ENCODE data around the gene KCNG2. TPM values are rescaled to one million over a fixed set of nuclear protein-coding genes. Genes with fewer than 3 reads are reported as not detected.

Gene KCNG2
- total and polyA plus RNA-seq, 4 donors = 0.03 to 0.23 (median 0.08) TPM; not detected in 1

GRCh38 chr18:79804130-79804787 is 6.5 kb downstream of the KCNG2 start:
- Histone ChIP-seq H3K27me3 (ENCODE audit: control insufficient read depth in 4 of 4, insufficient read depth in 4 of 4, low read length in 3 of 4) (peaks cover 0 to 4% (median under 1%) of the 10 kb centered on the region in 4 donors), H3K36me3 (ENCODE audit: control insufficient read depth in 4 of 4, insufficient read depth in 3 of 4, low read depth in 1 of 4, low read length in 3 of 4) (no peaks in the 10 kb centered on the region), H3K4me1 (ENCODE audit: control insufficient read depth in 4 of 4, insufficient read depth in 4 of 4, low read length in 3 of 4) (no peaks in the 10 kb centered on the region), H3K9me3 (ENCODE audit: control insufficient read depth in 4 of 4, low read length in 3 of 4) (no peaks in the 10 kb centered on the region), H3K9ac (ENCODE audit: low read depth in 1 of 2, low read length in 2 of 2) (no peak overlapping the region), H3K4me3 (ENCODE audit: low read depth in 1 of 3, low read length in 3 of 3) (no peak overlapping the region), H3K27ac (ENCODE audit: low read depth in 1 of 2, low read length in 2 of 2) (no peak overlapping the region)
- 86% methylated on average over 15 of the region's 15 CpGs for WGBS
- no peak for DNase-seq (ENCODE audit: low spot score)
- TF ChIP-seq EGR1 (IDR thresholded peaks at IDR 0.05; ENCODE audit: low read depth in 2 of 2) (no peak), JUND (IDR thresholded peaks at IDR 0.05) (no peak)

- Histone ChIP-seq H3K36me3 (ENCODE audit: control insufficient read depth in 4 of 4, insufficient read depth in 3 of 4, low read depth in 1 of 4, low read length in 3 of 4) (no peaks in the 10 kb centered on the region), H3K27me3 (ENCODE audit: control insufficient read depth in 4 of 4, insufficient read depth in 4 of 4, low read length in 3 of 4) (no peaks in the 10 kb centered on the region), H3K9me3 (ENCODE audit: control insufficient read depth in 4 of 4, low read length in 3 of 4) (no peaks in the 10 kb centered on the region), H3K27ac (ENCODE audit: low read depth in 1 of 2, low read length in 2 of 2) (no peak overlapping the region), H3K4me3 (ENCODE audit: low read depth in 1 of 3, low read length in 3 of 3) (no peak overlapping the region), H3K9ac (ENCODE audit: low read depth in 1 of 2, low read length in 2 of 2) (no peak overlapping the region), H3K4me1 (ENCODE audit: control insufficient read depth in 4 of 4, insufficient read depth in 4 of 4, low read length in 3 of 4) (no peaks in the 10 kb centered on the region)
- DNase-seq (ENCODE audit: low spot score) = no peak
- TF ChIP-seq NR2F2 (IDR thresholded peaks at IDR 0.05) (no peak), FOXA2 (IDR thresholded peaks at IDR 0.05) (no peak), GABPA (IDR thresholded peaks at IDR 0.05 in 1 of 2, conservative IDR thresholded peaks at IDR 0.05 in 1 of 2) (no peak), FOXA1 (IDR thresholded peaks at IDR 0.05) (no peak), RXRA (IDR thresholded peaks at IDR 0.05) (no peak), SP1 (IDR thresholded peaks at IDR 0.05) (no peak), ATF3 (IDR thresholded peaks at IDR 0.05) (no peak), MAX (IDR thresholded peaks at IDR 0.05) (no peak), REST (IDR thresholded peaks at IDR 0.05) (no peak), RAD21 (IDR thresholded peaks at IDR 0.05) (no peak), ZBTB33 (IDR thresholded peaks at IDR 0.05) (no peak), CTCF (IDR thresholded peaks at IDR 0.05; ENCODE audit: low read depth, low read length, missing input control) (no peak), TAF1 (conservative IDR thresholded peaks at IDR 0.05) (no peak), EGR1 (IDR thresholded peaks at IDR 0.05; ENCODE audit: low read depth in 2 of 2) (no peak), HNF4A (conservative IDR thresholded peaks at IDR 0.05) (no peak), HNF4G (IDR thresholded peaks at IDR 0.05) (no peak), YY1 (IDR thresholded peaks at IDR 0.05) (no peak), JUND (IDR thresholded peaks at IDR 0.05) (no peak)
- 82% methylated on average over 18 of the region's 18 CpGs for WGBS
These were observed 7.6 kb downstream of the KCNG2 start for GRCh38 chr18:79805211-79805887.

Data from liver (tissue), 9 donors.